PFSK-1 (cell line): Measurements from ENCODE around the gene CPT1B.

Source experiments
- FOXP2 ChIP-seq: optimal IDR thresholded peaks from 2 replicates; pipeline ENCODE3; 2011; ENCODE audit warnings: borderline replicate concordance, control low read depth, inconsistent platforms; ENCODE audit not compliant: insufficient read depth; ENCODE audit errors: extremely low read length, extremely low read depth
- POLR2AphosphoS5 ChIP-seq: IDR thresholded peaks from 2 replicates; pipeline ENCODE4 v1.6.1; 2012; ENCODE audit warnings: low read depth, mild to moderate bottlenecking, control low read depth, low read length, moderate library complexity
- REST ChIP-seq, 2 experiments: IDR thresholded peaks; 2 replicates each; pipeline versions ENCODE4 v1.6.1 to v1.8.0; 2011 to 2012; ENCODE audit warnings: low read depth in 2 of 2, low read length in 2 of 2, control low read depth in 1 of 2, inconsistent platforms in 1 of 2, mild to moderate bottlenecking in 1 of 2, moderate library complexity in 1 of 2; ENCODE audit not compliant: insufficient read depth in 1 of 2
- SIN3A ChIP-seq: IDR thresholded peaks from 2 replicates; pipeline ENCODE4 v1.6.1; 2012; ENCODE audit warnings: mild to moderate bottlenecking, low read length, moderate library complexity, borderline replicate concordance; ENCODE audit not compliant: insufficient read depth
- TAF1 ChIP-seq: IDR thresholded peaks from 2 replicates; pipeline ENCODE4 v1.6.1; 2012; ENCODE audit warnings: low read length, control low read depth, borderline replicate concordance; ENCODE audit not compliant: insufficient read depth

Gene CPT1B

GRCh38 chr22:50574383-50574755 lies 3.9 kb downstream of the CPT1B start:
- TF ChIP-seq SIN3A (no peak), POLR2AphosphoS5 (no peak), FOXP2 (no peak), REST (IDR thresholded peaks at IDR 0.05; ENCODE audit: insufficient read depth in 1 of 2, low read depth in 2 of 2, low read length in 2 of 2) (no peak), TAF1 (no peak)

GRCh38 chr22:50573491-50574382 lies 4.5 kb downstream of the CPT1B start:
- no peak for TF ChIP-seq POLR2AphosphoS5
- no peak for TF ChIP-seq SIN3A
- TF ChIP-seq FOXP2 = no peak
- no peak for TF ChIP-seq REST (IDR thresholded peaks at IDR 0.05; ENCODE audit: insufficient read depth in 1 of 2, low read depth in 2 of 2, low read length in 2 of 2)
- TF ChIP-seq TAF1 = no peak

GRCh38 chr22:50572965-50573364 lies 5.3 kb downstream of the CPT1B start:
- TF ChIP-seq SIN3A = no peak
- no peak for TF ChIP-seq TAF1
- no peak for TF ChIP-seq POLR2AphosphoS5
- no peak for TF ChIP-seq FOXP2
- no peak for TF ChIP-seq REST (IDR thresholded peaks at IDR 0.05; ENCODE audit: insufficient read depth in 1 of 2, low read depth in 2 of 2, low read length in 2 of 2)

- TF ChIP-seq POLR2AphosphoS5 = no peak
- no peak for TF ChIP-seq TAF1
These were observed 6.7 kb downstream of the CPT1B start for GRCh38 chr22:50571264-50572175.

GRCh38 chr22:50570861-50571260 lies 7.4 kb downstream of the CPT1B start:
- no peak for TF ChIP-seq REST (IDR thresholded peaks at IDR 0.05; ENCODE audit: insufficient read depth in 1 of 2, low read depth in 2 of 2, low read length in 2 of 2)
- TF ChIP-seq POLR2AphosphoS5 = no peak
- no peak for TF ChIP-seq TAF1
